ENCODE results near the gene LRIG3. TPM values are rescaled to one million over a fixed set of nuclear protein-coding genes. Genes with fewer than 3 reads are reported as not detected.

Gene LRIG3
- total and polyA plus RNA-seq, 9 of the 15 experiments (the other 6 are each of a cell fraction or from before 2014, with no cell fraction given), result 0.18 TPM; not detected in 8

DNA sequence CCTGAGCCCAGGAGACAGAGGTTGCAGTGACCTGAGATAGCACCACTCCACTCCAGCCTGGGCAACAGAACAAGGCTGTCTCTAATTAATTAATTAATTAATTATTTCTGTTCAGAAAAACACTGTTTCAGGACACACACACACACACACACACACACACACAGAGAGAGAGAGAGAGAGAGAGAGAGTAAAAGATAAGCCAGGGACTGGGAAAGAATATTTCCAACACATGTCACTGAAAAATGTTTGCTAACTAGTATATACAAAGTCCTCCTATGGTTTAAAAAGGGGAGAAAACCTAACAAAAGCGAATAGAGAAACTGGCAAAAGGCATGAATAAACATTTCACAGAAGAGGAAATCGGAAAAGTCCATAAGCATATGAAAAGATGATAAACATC lies 18.1 kb upstream of the LRIG3 start:
- no peak overlapping the region for H2AFZ ChIP-seq (ENCODE audit: low read depth, low read length)
- no peak overlapping the region for H3K4me3 ChIP-seq
- FAIRE-seq (no peak), DNase-seq (ENCODE audit: extremely low read depth in 1 of 4, low spot score in 3 of 4) (no peak), ATAC-seq (no peak)
- BruUV-seq (replicated peaks), result no TSS peak
- no peak overlapping the region for H3K27ac ChIP-seq (ENCODE audit: extremely low read depth, low read depth, low read length)
- no peaks in the 10 kb centered on the region for H3K9me3 ChIP-seq (replicated peaks; ENCODE audit: control insufficient read depth, insufficient read depth, low read depth, low read length)
- no peaks in the 10 kb centered on the region for H4K20me1 ChIP-seq (replicated peaks; ENCODE audit: control insufficient read depth, insufficient read depth, low read length)
- no peak overlapping the region for H3K9ac ChIP-seq (ENCODE audit: insufficient read depth in 1 of 2, low read depth in 2 of 2, low read length in 2 of 2)
- H3K4me1 ChIP-seq (replicated peaks in 1 of 2; ENCODE audit: control insufficient read depth in 2 of 2, insufficient read depth in 2 of 2, low read length in 2 of 2), result no peaks in the 10 kb centered on the region
- in situ Hi-C loops (cut with MboI), result no loop called here
- no peaks in the 10 kb centered on the region for H3K9me1 ChIP-seq (ENCODE audit: control insufficient read depth, insufficient read depth, low read length)
- ChIA-PET POLR2A (no interaction called here), CTCF (ENCODE audit: low intra/inter-chr PET ratio) (no interaction called here)
- no peaks in the 10 kb centered on the region for H3K79me2 ChIP-seq (ENCODE audit: control insufficient read depth, insufficient read depth, low read length)
- intact Hi-C loops (cut with micrococcal nuclease), result no loop called here
- H3K27me3 ChIP-seq (ENCODE audit: control insufficient read depth in 2 of 2, insufficient read depth in 2 of 2, low read length in 2 of 2), result no peaks in the 10 kb centered on the region
- WGBS (ENCODE audit: insufficient coverage, low coverage, missing lambda C conversion rate), result 3% methylated on average over 2 of the region's 2 CpGs
- H3K4me2 ChIP-seq (ENCODE audit: insufficient read depth, low read length), result no peak overlapping the region
- no peaks in the 10 kb centered on the region for H3K36me3 ChIP-seq (ENCODE audit: control insufficient read depth, insufficient read depth, low read length)
- TF ChIP-seq, protein P1, sequence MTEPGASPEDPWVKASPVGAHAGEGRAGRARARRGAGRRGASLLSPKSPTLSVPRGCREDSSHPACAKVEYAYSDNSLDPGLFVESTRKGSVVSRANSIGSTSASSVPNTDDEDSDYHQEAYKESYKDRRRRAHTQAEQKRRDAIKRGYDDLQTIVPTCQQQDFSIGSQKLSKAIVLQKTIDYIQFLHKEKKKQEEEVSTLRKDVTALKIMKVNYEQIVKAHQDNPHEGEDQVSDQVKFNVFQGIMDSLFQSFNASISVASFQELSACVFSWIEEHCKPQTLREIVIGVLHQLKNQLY (CRISPR knock-in tag; conservative IDR thresholded peaks at IDR 0.05), result no peak
- TF ChIP-seq SAP30 (IDR thresholded peaks at IDR 0.05; ENCODE audit: borderline replicate concordance, insufficient read depth, low read depth, low read length, poor library complexity, severe bottlenecking) (no peak), CUX1 (CRISPR knock-in tag; IDR thresholded peaks at IDR 0.05) (no peak), HDGF (IDR thresholded peaks at IDR 0.05) (no peak), RBBP5 (IDR thresholded peaks at IDR 0.05; ENCODE audit: borderline replicate concordance, insufficient read depth, low read length, poor library complexity, severe bottlenecking) (no peak), THAP12 (CRISPR knock-in tag; IDR thresholded peaks at IDR 0.05) (no peak), RFX5 (IDR thresholded peaks at IDR 0.05; ENCODE audit: low read depth, low read length) (no peak), ZNF354B (CRISPR knock-in tag; IDR thresholded peaks at IDR 0.05) (no peak), MBD1 (CRISPR knock-in tag; IDR thresholded peaks at IDR 0.05) (no peak), MAFG (tag; conservative IDR thresholded peaks at IDR 0.05) (no peak)
- TF ChIP-seq, protein P2, sequence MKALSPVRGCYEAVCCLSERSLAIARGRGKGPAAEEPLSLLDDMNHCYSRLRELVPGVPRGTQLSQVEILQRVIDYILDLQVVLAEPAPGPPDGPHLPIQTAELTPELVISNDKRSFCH (CRISPR knock-in tag; IDR thresholded peaks at IDR 0.05), result no peak
- TF ChIP-seq, protein P2 (tag; IDR thresholded peaks at IDR 0.05), result no peak

Data from K562 (cell line).